ENCODE measurements around the gene APOO.
"Not testable (repeated sequence)": the region's sequence is repeated elsewhere in the genome, so short reads cannot be mapped to it uniquely, and the experiment has no call there.

Gene APOO

DNA sequence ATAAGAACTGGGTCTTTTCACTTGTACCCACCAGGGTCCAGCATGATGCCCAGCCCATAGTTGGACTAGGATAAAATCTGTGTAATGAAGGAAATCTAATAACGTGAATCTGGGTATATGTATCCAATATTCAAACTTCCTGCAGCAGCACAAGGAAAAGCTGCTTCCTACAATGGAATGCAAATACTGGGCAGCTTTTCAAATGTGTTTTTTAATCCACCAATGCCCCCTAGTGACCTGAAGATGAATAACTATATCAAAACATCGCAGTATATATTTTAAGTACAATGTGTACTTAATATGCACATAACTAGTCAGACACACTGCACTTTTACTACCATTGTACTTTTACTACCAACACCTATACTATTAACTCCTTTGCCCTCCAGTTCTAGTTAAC lies 5.3 kb downstream of the APOO start:
- no peak for DNase-seq (ENCODE audit: low spot score)

DNA sequence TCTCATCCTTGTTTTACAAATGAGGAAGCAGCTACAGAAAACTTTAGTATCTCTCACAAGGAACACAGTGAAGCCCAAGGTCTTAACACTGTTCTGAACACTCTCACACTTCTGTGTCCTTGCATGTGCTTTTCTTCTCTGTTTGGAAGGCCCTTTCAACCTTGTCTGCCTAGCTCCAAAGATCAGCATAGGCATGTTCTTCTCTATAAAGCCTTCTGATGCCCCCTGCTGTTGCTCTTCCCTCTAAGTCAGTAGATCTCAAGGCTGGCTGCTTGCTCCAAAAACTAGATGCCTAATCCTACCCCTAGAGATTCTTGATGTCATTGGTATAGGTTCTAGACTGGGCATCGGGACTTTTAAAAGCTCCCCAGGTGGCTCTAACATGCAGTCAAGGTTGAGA lies 5.9 kb downstream of the APOO start:
- DNase-seq (ENCODE audit: low spot score) = no peak

DNA sequence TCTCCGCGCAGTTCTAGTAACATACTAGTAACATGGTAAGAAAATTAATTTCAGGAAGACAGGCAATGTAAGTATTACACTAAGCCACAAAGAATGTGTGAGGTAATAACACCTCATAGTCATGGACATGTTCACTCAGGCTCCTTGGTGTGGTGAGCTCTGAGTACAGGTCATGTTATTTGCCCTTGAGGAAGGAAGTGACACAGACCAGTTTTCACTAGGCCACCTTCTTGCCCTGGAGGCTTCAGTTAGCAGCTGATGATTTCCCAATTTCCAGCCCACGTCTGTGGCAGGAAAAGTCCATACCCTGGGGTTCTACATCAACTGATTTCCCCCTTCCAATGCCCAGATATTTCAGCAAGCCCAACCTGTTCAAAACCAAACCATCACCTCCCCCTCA lies 6.7 kb downstream of the APOO start:
- no peak for DNase-seq (ENCODE audit: low spot score)

DNA sequence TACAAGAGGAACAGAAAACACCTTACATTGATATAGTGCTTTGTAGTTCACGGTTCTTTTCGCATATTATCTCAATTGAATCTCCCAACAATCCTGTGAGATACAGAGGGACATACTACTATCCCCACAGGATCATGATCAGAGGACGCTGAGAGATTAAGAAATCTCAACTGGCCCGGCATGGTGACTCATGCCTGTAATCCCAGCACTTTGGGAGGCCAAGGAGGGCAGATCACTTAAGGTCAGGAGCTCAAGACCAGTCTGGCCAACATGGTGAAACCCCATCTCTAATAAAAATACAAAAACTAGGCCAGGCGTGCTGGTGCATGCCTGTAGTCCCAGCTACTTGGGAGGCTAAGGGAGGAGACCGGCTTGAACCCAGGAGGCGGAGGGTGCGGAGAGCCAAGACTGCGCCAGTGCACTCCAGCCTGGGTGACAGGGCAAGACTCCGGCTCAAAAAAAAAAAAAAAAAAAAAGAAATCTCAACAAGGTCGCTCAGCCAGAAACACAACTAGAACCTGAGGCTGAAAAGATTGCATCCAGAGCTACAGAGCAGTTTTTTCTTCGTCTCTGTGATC lies 7.4 kb downstream of the APOO start:
- no peak for DNase-seq (ENCODE audit: low spot score)

DNA sequence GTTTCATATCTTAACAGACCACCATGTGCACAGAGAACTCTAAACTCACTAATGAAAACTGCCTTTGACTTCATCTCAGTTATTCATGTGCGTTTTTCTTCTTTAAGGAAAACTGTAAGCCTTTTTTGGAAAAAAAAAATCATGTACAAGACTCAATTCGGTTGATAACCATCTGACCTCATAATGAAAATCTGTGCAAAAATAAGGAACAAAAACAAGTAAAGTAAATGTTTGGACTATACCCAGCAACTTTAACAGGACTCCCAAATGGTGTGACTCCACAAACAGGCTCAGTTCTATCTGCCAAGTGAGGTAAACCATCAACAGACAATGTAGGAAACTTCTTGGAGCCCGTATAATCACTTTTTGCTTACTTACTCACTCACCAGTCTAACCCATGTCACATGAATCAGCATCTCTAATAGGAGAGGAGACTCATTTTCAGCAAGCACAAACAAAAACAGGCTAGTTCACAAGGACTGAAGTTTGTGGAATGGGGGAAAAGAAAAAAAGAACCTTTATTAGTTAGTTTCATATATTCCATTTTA lies 9.3 kb downstream of the APOO start:
- no peak for DNase-seq (ENCODE audit: low spot score)

DNA sequence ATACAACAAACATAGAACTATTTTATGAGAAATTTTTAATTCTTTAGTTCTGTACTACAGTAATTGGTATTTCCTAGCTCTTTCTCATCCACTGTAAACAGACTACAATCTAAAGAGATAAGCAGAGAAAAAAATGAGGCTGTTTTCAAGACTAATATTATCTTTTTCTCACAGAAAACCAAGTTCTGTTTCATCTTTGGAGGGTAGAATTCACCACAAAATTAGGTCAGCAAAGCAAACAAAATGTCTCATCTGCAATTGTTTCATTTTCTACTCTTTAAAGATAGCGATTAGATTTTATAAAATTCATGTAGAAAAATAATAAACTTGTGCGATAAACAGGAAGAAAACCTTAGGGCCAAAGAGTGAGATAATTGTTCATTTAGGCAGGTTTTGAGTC lies 10.8 kb downstream of the APOO start:
- no peak for DNase-seq (ENCODE audit: low spot score)

DNA sequence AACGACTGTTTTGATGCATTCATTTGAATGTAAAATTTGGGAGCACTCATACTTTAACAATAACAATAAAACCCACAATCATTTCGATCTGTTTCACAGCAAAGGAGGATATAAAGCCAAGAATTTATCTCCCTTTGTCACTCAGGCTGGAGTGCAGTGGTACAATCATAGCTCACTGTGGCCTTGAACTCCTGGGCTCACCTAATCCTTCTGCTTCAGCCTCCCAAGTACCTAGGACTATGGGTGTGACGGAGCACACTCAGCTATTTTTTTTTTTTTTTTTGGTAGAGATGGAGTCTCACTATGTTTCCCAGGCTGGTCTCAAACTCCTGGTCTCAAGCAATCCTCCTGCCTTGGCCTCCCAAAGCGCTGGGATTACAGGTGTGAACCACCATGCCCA lies 11.2 kb downstream of the APOO start:
- DNase-seq (ENCODE audit: low spot score) = not testable (repeated sequence)

DNA sequence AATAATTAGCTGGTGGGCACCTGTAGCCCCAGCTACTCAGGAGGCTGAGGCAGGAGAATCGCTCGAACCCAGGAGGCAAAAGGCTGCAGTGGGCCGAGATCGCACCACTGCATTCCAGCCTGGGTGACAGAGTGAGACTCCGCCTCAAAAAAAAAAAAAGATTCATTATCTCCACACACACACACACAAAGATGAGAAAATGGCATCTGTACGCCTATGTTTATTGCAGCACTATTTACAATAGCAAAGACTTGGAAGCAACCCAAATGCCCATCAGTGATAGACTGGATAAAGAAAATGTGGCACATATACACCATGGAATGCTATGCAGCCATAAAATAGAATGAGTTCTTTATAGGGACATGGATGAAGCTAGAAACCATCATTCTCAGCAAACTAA lies 12.7 kb downstream of the APOO start:
- not testable (repeated sequence) for DNase-seq (ENCODE audit: low spot score)

DNA sequence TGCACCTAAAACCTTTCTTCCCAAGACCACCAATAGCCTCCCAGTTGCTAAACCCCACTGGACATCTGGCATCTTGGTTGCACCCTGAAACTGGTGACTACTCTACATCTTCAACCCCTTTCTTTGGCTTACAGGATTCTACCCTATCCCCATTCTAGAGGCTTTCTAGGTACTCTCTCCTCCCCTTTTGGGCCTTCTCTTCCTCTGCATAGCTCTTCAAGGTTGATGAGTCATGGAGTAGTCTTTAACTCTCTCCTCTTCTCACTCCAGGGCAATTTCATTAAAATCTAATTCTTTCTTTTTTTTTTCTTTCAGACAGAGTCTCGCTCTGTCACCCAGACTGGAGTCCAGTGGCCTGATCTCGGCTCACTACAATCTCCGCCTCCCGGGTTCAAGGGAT lies 16.8 kb downstream of the APOO start:
- DNase-seq (ENCODE audit: low spot score) = no peak

DNA sequence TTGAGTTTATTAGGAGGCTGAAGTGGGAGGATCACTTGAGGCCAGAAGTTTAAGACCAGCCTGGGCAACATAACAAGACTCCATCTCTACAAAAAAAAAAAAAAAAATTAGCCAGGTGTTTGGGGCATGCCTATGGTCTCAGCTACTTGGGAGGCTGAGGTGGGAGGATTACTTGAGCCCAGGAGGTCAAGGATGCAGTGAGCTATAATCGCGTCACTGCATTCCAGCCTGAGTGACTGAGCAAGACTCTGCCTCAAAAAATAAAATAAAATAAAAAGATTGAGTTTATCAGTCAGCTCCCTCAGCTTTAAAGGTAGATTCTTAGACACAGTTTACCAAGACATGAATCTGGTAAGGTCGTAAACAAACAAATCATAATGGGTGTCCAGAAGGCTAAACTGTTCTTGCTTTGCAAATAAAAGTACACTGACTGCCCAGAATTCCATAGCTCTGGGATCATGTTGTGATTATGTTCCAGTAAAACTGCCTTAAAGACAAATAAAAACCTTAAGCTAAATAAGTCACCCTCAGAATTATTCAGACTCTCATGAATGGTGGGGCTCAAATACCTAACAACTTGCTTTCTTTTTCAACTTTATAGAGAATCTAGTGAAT lies 18.7 kb downstream of the APOO start:
- DNase-seq (ENCODE audit: low spot score) = no peak

DNA sequence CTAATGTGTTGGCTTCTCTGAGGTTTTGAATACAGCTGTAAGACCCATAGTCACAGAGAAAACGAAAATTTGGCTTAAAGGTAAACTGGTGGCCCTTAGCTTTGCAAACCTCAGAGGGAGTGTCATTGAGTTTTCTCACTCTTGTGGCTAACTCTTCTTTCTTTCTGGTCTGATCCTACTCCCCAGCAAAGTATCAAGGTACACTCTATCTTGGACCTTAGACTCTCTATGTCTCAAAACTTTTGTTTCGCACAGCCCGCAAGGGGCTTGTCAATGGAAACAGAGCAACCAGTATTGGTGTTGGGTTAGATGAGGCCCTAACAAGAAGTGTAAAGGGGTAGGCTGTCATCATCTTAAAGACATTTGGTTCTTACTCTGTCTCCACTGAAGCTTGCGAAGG lies 19.8 kb downstream of the APOO start:
- DNase-seq (ENCODE audit: low spot score) = no peak

DNA sequence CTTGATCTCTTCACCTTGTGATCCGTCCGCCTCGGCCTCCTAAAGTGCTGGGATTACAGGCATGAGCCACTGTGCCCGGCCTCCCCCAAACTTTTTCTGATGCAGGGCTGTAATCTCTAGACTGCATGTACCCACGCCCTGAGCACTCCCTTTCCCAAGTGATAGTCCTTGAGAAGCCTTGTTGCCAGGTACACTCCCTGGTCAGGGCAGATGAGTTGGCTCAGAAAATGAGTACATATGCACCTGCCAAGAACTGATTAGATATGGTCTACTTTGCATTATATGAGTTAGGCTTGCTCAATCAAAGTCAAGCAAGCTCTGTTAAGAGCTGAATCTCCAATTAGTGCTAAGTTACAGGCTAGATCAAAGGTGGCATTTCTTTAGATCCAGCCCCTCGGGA lies 20.3 kb downstream of the APOO start:
- DNase-seq (ENCODE audit: low spot score) = no peak

DNA sequence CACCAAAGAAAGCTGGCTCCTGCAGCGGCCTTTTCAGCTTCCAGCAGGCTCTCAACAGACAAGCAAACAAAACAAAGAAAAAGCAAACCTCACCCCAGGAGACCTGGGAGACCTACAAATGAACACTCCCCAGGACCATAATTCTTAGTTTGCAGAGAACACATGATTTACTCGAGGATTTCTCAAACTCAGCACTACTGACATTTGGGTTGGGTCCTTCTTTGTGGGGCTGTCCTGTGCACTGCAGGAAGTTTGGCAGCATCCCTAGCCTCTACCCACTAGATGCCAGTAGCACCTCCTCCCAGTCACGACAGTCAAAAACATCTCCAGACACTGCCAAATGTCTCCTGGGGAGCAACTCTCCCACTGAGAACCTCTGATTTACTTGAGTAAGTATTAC lies 21.9 kb downstream of the APOO start:
- no peak for DNase-seq (ENCODE audit: low spot score)

DNA sequence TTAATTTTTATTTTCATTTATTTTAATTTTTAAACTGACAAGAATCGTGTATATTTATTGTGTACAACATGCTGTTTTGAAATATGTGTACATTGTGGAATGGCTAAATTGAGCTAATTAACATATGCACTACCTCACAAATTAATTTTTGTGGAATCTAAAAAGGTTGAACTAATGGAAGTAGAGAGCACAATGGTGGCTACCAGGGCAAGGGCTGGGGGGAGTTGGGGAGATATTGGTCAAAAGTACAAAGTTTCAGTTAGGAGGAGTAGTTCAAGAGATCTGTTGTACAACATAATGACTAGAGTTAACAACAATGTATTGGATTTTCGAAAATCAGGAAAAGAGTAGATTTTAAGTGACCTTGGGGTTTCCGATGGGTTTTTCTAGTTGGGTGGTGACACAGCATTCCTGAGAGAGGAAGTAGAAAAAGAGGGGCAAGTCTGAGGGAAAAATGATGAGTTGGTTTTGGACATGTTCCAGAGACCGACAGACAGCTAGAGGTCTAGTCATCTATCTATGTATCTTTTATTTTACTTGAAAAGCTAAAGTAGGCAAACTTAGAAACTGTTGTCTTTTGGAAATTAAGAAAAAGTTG lies 23.2 kb downstream of the APOO start:
- no peak for DNase-seq (ENCODE audit: low spot score)

DNA sequence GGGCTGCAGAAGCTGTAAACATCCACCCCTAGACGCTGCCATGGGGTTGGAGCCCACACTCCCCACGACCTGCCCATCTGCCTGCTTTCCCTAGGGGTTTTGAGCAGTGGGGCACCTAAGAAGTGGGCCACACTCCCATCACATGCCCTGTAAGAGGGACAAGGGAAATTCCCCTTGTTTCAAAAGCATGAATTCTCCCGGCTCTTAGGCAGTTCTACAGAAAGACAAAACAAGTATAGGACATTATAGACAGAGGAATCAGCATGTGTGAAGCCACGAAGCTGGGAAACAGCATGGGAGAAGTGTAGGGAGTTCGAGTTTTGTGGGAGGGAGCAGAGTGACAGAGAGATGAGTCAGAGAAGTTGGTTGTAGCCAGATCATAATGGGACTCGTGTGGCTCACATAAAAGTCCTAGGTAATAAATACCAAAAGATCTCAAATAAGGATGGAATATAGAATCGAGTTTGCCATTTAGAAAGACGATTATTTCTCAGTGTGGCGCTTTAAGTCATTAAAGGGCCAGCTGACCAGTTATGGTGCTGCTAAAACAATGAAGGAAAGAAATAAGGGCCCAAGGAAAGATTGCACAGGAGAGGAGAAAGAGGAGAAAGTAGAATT lies 23.9 kb downstream of the APOO start:
- DNase-seq (ENCODE audit: low spot score) = no peak

DNA sequence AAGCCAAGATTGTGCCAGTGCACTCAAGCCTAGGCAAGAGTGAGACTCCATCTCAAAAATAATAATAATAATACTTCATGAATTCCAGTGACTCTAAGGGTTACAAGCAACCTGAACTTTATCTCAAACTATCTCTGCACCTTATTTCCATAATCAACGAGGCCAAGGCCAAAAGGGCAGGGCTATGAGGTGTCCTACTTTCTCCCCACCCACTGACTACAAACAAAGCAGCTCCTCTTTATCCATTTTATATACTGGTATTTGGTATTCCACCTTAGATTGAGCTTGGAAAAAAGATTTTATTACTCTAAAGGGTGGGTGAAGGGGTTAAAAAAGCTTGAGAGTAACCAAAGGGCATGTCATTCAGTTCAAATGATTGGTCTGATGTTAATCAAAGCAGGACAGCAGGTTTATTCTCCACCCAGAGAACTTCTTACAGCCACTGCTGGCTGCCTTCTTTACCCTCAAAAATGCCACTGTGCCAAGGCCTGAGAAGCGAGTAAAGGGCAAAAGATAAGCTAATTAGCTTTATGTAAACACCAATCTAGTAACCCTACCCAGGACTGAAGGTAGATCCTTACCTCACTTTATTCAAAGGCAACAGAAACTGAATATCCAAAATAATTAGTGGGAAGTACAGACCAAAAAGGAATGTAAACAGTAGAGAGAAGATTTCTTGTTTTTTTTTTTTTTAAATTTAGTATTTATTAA lies 28.2 kb downstream of the APOO start:
- no peak for DNase-seq (ENCODE audit: low spot score)

DNA sequence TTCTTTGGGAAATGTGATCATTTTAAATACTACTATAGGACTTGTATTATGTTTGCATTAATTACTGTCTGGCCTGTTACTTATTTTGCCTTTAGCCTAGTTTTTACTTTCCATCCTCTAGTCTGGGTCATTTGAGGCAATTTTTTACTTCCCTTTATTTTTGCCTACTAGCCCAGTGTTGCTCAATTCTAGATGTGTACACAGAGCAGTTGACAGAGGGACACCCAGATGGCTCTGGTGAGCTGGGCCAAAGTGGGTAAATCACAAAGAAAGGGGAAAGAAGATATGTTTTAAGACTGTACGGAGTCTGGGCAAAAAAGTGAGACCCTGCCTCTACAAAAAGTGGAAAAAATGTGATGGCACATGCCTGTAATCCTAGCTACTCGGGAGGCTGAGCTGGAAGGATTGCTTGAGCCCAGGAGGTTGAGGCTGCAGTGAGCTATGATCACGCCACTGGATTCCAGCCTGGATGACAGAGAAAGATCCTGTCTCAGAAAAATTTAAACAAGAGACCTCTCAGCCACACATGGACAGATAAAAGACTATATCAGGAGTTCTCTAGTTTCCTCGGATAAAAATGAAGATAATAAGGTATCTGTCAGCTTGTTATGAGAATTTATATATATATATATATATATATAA lies 35.7 kb downstream of the APOO start:
- no peak for DNase-seq (ENCODE audit: low spot score)

DNA sequence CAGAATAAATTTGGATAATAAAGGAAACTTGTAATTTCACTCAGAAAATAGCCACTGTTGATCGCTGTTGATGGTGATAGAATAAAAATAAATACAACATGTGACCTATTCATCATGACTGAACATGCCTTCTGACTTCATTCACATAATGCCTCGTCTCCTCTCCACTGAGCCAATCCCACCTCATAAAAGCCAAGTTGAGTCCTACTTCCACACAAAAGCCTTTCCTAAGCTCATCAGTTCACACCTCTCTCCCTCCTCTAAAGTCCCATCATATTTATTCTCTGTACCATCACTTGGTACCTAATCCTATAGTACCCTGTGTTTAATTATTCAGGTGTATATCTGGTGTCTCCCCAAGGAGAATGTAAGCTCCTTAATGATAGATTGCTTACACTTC lies 37.7 kb downstream of the APOO start:
- no peak for DNase-seq (ENCODE audit: low spot score)

DNA sequence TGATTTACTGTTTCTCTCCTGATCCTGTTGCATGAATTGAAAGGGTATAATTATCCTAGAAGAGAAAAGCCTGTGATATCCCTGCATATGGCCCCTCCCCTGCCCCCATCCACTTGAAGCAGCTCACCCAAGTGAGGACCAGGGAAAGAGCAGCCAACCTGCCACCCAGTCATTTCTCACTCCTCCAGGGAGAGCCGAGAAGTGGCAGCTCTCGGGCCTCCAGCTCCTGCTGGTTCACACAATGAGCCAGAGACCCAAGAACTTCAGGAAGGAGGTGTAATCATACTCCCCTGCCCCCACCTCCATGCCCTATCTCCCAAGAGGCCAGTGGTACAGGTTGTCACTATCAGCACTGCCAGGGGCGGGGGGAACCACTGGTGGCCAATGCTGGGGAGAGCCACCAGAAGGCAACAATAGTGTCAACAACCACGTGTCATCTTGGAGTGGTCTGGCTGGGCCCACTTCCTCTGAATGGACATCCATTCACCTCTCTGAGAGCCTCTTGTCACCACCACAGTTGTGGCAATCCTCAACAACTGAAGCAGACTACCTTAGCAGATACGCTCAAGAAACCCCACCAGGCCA lies 42.9 kb downstream of the APOO start:
- DNase-seq (ENCODE audit: low spot score) = no peak

DNA sequence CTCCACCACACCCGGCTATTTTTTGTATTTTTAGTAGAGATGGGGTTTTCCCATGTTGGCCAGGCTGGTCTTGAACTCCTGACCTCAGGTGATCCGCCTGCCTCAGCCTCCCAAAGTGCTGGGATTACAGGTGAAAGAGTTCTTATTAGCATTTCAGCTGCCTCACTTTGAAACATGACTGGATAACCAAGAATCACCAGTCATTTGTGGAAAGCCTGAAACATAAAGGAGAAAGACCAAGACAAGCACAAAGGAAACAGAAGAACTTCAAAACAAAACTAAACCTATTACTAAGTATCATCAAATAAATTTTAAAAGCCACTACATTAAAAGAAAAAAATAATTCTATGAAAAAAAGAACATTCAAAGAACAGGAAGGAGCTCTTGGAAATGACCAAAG lies 45.8 kb downstream of the APOO start:
- not testable (repeated sequence) for DNase-seq (ENCODE audit: low spot score)

DNA sequence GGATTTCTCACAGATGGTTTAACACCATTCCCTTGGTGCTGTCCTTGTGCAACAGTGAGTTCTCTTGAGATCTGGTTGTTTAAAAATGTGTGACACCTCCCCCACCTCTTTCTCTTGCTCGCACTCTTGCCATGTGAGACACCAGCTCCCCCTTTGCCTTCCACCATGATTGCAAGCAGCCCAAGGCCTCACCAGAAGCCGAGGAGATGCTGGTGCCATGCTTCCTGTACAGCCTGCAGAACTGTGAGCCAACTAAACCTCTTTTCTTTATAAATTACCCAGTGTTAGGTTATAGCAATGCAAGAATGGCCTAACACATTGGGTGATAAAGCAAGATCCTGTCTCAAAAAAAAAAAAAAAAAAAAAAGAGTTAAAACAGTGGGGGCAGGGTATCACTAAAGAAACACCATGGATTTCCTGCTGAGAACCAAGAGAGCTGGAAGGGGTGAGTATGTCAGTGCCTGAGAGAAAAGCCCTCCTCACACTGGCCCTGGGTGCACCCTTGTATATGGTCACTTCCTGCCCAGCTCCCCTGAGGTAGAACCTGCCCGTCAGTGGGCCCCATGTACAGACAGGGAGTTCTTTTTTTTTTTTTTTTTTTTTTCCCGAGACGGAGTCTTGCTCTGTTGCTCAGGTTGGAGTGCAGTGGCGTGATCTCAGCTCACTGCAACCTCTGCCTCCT lies 46.4 kb downstream of the APOO start:
- DNase-seq (ENCODE audit: low spot score) = no peak

Data from left forelimb (tissue), 1 donor.